ENCODE measurements around the gene TRIM28.

DNA sequence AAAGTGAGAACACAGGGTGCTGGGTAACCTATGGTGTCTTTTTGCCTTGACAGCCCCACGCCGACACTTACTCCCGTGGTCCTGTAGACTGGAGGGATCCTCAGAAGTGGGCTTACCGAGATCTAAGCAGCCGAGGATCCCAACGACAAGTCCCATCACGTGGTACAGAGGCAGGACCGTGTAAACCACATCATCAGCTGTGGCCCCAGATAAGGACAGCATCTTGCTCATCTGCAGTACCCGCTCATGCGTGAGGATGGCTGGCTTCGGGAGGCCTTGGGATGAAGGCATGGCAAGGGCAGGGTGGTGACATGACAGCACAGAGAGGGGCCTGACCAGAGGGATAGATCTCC lies 34.2 kb upstream of the TRIM28 start:
- TF ChIP-seq ZFP30 (CRISPR knock-in tag; IDR thresholded peaks at IDR 0.05) (no peak), BACH2 (CRISPR knock-in tag; IDR thresholded peaks at IDR 0.05; ENCODE audit: borderline replicate concordance) (no peak), ZNF70 (CRISPR knock-in tag; IDR thresholded peaks at IDR 0.05) (no peak), ZNF8 (CRISPR knock-in tag; IDR thresholded peaks at IDR 0.05) (no peak), ZNF565 (CRISPR knock-in tag; conservative IDR thresholded peaks at IDR 0.05; ENCODE audit: low read depth) (no peak), PPARA (CRISPR knock-in tag; IDR thresholded peaks at IDR 0.05; ENCODE audit: borderline replicate concordance) (no peak), ZFP3 (CRISPR knock-in tag; IDR thresholded peaks at IDR 0.05) (no peak), ARNTL (CRISPR knock-in tag; IDR thresholded peaks at IDR 0.05; ENCODE audit: borderline replicate concordance, low read depth) (no peak), TOX (CRISPR knock-in tag; IDR thresholded peaks at IDR 0.05; ENCODE audit: borderline replicate concordance) (no peak), ESRRG (CRISPR knock-in tag; IDR thresholded peaks at IDR 0.05) (no peak)
- TF ChIP-seq, protein P1, sequence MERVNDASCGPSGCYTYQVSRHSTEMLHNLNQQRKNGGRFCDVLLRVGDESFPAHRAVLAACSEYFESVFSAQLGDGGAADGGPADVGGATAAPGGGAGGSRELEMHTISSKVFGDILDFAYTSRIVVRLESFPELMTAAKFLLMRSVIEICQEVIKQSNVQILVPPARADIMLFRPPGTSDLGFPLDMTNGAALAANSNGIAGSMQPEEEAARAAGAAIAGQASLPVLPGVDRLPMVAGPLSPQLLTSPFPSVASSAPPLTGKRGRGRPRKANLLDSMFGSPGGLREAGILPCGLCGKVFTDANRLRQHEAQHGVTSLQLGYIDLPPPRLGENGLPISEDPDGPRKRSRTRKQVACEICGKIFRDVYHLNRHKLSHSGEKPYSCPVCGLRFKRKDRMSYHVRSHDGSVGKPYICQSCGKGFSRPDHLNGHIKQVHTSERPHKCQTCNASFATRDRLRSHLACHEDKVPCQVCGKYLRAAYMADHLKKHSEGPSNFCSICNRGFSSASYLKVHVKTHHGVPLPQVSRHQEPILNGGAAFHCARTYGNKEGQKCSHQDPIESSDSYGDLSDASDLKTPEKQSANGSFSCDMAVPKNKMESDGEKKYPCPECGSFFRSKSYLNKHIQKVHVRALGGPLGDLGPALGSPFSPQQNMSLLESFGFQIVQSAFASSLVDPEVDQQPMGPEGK (CRISPR knock-in tag; IDR thresholded peaks at IDR 0.05; ENCODE audit: borderline replicate concordance) = no peak
- TF ChIP-seq, protein P2, sequence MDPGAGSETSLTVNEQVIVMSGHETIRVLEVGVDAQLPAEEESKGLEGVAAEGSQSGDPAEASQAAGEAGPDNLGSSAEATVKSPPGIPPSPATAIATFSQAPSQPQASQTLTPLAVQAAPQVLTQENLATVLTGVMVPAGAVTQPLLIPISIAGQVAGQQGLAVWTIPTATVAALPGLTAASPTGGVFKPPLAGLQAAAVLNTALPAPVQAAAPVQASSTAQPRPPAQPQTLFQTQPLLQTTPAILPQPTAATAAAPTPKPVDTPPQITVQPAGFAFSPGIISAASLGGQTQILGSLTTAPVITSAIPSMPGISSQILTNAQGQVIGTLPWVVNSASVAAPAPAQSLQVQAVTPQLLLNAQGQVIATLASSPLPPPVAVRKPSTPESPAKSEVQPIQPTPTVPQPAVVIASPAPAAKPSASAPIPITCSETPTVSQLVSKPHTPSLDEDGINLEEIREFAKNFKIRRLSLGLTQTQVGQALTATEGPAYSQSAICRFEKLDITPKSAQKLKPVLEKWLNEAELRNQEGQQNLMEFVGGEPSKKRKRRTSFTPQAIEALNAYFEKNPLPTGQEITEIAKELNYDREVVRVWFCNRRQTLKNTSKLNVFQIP (CRISPR knock-in tag; IDR thresholded peaks at IDR 0.05; ENCODE audit: borderline replicate concordance, low read depth) = no peak
- TF ChIP-seq, protein P3, sequence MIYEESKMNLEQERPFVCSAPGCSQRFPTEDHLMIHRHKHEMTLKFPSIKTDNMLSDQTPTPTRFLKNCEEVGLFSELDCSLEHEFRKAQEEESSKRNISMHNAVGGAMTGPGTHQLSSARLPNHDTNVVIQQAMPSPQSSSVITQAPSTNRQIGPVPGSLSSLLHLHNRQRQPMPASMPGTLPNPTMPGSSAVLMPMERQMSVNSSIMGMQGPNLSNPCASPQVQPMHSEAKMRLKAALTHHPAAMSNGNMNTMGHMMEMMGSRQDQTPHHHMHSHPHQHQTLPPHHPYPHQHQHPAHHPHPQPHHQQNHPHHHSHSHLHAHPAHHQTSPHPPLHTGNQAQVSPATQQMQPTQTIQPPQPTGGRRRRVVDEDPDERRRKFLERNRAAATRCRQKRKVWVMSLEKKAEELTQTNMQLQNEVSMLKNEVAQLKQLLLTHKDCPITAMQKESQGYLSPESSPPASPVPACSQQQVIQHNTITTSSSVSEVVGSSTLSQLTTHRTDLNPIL (CRISPR knock-in tag; IDR thresholded peaks at IDR 0.05; ENCODE audit: low read depth) = no peak

Data from SK-N-SH treated with all-trans-retinoic acid at 6 μM for 48 hours (cell line).